Measurements from ENCODE around the gene ABCA12. TPM values are rescaled to one million over a fixed set of nuclear protein-coding genes. Genes with fewer than 3 reads are reported as not detected.

ABCA12 gene
- total and polyA plus RNA-seq, 2 of the 13 experiments (the other 11 are each of a cell fraction or from before 2014, with no cell fraction given), result 0.02 to 0.07 TPM

DNA sequence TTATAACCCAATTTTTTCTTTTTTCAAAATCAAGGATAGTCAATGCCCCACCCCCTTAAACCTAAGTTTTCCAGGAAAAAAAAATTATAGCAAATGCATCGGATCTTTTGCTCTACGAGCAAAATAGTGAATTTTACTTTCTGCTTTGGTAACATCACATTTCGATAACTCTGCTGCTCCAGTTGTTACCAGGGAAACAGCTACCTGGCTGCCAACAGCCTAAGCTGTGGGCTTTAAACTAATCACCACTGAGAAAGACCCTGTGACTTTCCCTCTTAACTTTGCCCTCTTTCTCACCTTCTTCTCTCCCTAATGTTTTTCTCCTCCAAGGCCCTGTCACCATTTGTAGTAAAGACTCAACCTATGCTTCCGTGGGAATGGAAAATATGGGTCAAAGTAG is 145.5 kb downstream of the ABCA12 start:
- Histone ChIP-seq H3K36me3 (replicated peaks in 1 of 2; ENCODE audit: control insufficient read depth in 1 of 2, insufficient read depth in 2 of 2, low read length in 2 of 2) (no peaks in the 10 kb centered on the region), H3K9ac (ENCODE audit: insufficient read depth, low read depth, low read length) (no peak overlapping the region), H3K4me3 (replicated peaks in 1 of 3; ENCODE audit: insufficient read depth in 1 of 3, low read depth in 2 of 3, low read length in 3 of 3) (no peak overlapping the region), H3K27ac (ENCODE audit: extremely low read length, insufficient read depth, low read length) (no peak overlapping the region), H4K20me1 (ENCODE audit: insufficient read depth, low read length) (no peaks in the 10 kb centered on the region), H3K27me3 (ENCODE audit: control insufficient read depth in 1 of 2, insufficient read depth in 2 of 2, low read length in 2 of 2) (no peaks in the 10 kb centered on the region), H3K4me2 (ENCODE audit: low read depth, low read length) (no peak overlapping the region), H2AFZ (ENCODE audit: low read length) (no peak overlapping the region), H3K4me1 (ENCODE audit: insufficient read depth, low read length) (no peaks in the 10 kb centered on the region), H3K79me2 (ENCODE audit: insufficient read depth, low read length) (no peaks in the 10 kb centered on the region), H3K9me3 (ENCODE audit: low read length) (no peaks in the 10 kb centered on the region)
- intact Hi-C loops (cut with micrococcal nuclease; ENCODE audit: unreplicated experiment) (no loop called here), in situ Hi-C loops (cut with HindIII; ENCODE audit: extremely low pct_ligation_motif_present, low pct_unique_long_range_greater_than_20kb) (no loop called here)
- no peak for FAIRE-seq
- no TSS peak for BruUV-seq (replicated peaks)
- no peak for DNase-seq (ENCODE audit: low spot score)
- WGBS (ENCODE audit: low lambda C conversion rate), result 32% methylated on average over 4 of the region's 4 CpGs
- ChIA-PET POLR2A (no interaction called here), CTCF (ENCODE audit: low intra/inter-chr PET ratio, low total read pairs) (no interaction called here)
- no peak for TF ChIP-seq ZNF382 (CRISPR knock-in tag; IDR thresholded peaks at IDR 0.05; ENCODE audit: borderline replicate concordance)
- TF ChIP-seq MTA3 (CRISPR knock-in tag; IDR thresholded peaks at IDR 0.05), result no peak
- ATAC-seq, result no peak

DNA sequence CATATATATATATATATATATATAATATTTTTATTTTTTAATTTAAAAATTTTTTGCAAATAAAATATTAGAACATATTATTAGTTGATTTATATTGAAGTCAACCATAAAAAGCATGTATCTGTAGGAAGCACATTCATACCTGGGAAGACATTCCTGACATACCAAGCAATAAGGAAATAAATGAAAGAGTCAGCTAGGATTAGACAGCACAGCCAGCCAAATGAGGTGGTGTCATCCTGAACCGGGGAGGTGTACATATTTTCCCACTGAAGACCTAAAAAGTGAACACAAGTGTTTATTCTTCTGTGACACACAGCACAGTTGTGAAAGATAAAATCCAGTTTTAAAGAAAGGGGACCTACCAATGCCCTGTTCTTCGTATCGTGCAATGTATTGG is 149.2 kb downstream of the ABCA12 start:
- Histone ChIP-seq H2AFZ (ENCODE audit: low read length) (no peak overlapping the region), H4K20me1 (ENCODE audit: insufficient read depth, low read length) (no peaks in the 10 kb centered on the region), H3K79me2 (ENCODE audit: insufficient read depth, low read length) (no peaks in the 10 kb centered on the region), H3K4me1 (ENCODE audit: insufficient read depth, low read length) (no peaks in the 10 kb centered on the region), H3K9me3 (ENCODE audit: low read length) (no peaks in the 10 kb centered on the region), H3K4me2 (ENCODE audit: low read depth, low read length) (no peak overlapping the region), H3K36me3 (replicated peaks in 1 of 2; ENCODE audit: control insufficient read depth in 1 of 2, insufficient read depth in 2 of 2, low read length in 2 of 2) (no peaks in the 10 kb centered on the region), H3K27me3 (ENCODE audit: control insufficient read depth in 1 of 2, insufficient read depth in 2 of 2, low read length in 2 of 2) (no peaks in the 10 kb centered on the region), H3K9ac (ENCODE audit: insufficient read depth, low read depth, low read length) (no peak overlapping the region), H3K4me3 (replicated peaks in 1 of 3; ENCODE audit: insufficient read depth in 1 of 3, low read depth in 2 of 3, low read length in 3 of 3) (no peak overlapping the region), H3K27ac (ENCODE audit: extremely low read length, insufficient read depth, low read length) (no peak overlapping the region)
- BruUV-seq (replicated peaks), result no TSS peak
- FAIRE-seq (no peak), DNase-seq (ENCODE audit: low spot score) (no peak), ATAC-seq (no peak)
- intact Hi-C loops (cut with micrococcal nuclease; ENCODE audit: unreplicated experiment), result no loop called here
- 26% methylated on average over 3 of the region's 3 CpGs for WGBS (ENCODE audit: low lambda C conversion rate)
- POLR2A ChIA-PET, result no interaction called here
- TF ChIP-seq ZNF253 (CRISPR knock-in tag; IDR thresholded peaks at IDR 0.05; ENCODE audit: borderline replicate concordance), result no peak
- no peak for TF ChIP-seq IRF2 (CRISPR knock-in tag; IDR thresholded peaks at IDR 0.05)
- TF ChIP-seq RFXAP (CRISPR knock-in tag; IDR thresholded peaks at IDR 0.05; ENCODE audit: borderline replicate concordance), result no peak
- no peak for TF ChIP-seq ZBTB7B (CRISPR knock-in tag; IDR thresholded peaks at IDR 0.05)
- no peak for TF ChIP-seq ZBTB2 (CRISPR knock-in tag; IDR thresholded peaks at IDR 0.05; ENCODE audit: low read depth)
- in situ Hi-C loops (cut with HindIII; ENCODE audit: extremely low pct_ligation_motif_present, low pct_unique_long_range_greater_than_20kb), result no loop called here
- CTCF ChIA-PET (ENCODE audit: low intra/inter-chr PET ratio, low total read pairs), result no interaction called here

All from HepG2 (cell line).